ENCODE measurements around the gene NEUROD2.

Gene NEUROD2

DNA sequence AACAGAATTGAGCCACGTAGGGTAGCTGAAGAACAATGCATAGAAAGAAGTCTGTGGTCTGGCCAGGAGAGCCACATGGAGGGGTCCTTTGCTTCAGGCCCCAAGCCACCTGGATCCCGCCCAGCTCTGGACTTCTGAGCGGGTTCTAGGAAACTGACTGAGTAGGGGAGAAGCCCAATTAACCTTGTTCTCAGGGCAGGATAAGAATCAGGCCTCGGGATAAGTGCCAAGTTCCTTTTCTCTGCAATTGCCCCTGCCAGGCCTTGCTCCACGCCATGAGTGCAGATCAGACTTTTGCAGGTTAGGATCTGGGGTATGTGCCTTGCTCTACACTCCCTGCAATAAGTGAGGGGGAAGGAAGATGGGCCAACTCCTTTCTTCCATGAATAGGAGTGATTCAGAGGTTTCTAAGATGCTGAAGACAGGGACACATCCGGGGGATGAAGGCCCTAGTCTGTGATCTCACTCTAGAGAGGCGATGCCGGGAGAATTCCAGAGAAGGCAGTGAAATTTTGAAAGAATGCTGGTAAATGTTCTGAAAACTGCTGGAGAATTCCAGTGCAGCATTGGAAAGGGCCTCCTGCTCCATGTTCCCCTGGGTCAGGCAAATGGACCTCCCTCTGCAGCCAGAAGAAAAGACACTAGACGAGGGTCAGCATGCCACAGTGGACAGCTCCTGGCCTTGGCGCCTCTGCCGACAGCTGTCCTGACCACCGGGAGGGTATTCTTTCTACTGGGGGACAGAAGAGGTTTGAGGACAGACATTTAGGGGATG lies 5.8 kb downstream of the NEUROD2 start:
- no peak for DNase-seq (ENCODE audit: low read depth)
- TF ChIP-seq, protein P1, sequence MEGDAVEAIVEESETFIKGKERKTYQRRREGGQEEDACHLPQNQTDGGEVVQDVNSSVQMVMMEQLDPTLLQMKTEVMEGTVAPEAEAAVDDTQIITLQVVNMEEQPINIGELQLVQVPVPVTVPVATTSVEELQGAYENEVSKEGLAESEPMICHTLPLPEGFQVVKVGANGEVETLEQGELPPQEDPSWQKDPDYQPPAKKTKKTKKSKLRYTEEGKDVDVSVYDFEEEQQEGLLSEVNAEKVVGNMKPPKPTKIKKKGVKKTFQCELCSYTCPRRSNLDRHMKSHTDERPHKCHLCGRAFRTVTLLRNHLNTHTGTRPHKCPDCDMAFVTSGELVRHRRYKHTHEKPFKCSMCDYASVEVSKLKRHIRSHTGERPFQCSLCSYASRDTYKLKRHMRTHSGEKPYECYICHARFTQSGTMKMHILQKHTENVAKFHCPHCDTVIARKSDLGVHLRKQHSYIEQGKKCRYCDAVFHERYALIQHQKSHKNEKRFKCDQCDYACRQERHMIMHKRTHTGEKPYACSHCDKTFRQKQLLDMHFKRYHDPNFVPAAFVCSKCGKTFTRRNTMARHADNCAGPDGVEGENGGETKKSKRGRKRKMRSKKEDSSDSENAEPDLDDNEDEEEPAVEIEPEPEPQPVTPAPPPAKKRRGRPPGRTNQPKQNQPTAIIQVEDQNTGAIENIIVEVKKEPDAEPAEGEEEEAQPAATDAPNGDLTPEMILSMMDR (IDR thresholded peaks at IDR 0.05; ENCODE audit: insufficient read depth, low read depth, low read length, missing control alignments) = no peak
- H3K4me3 ChIP-seq (ENCODE audit: low read depth, low read length) = no peak overlapping the region

DNA sequence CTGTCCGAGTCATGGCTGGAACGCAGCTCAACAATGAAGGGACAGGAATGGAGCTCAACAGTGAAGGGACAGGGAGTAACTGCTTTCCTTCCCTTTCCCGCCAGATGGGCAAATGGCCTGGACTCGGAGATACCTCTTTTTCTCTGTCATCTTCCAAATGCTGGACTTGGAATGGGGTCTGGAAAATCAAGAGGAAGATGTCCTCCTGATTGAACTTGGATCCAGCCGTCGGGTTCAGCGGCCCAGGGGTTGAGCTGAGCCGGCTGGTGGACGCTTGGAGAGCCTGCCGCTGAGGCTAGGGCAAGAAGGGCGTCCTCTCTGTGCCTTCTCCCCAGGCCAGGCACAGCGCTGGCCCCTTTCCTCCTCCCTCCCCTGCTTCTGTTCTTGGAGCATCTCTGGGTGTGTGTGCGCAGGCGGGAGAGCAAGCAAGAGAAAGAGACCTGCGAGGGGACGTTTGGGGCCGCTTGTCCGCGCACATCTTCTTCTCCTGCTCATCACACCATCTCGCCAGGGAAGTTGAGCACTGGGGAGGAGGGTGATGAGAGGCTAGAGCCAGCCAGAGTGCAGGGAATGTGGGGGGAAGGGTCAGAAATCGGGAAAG lies 6.6 kb downstream of the NEUROD2 start:
- H3K4me3 ChIP-seq (ENCODE audit: low read depth, low read length) = no peak overlapping the region
- TF ChIP-seq, protein P1 (IDR thresholded peaks at IDR 0.05; ENCODE audit: insufficient read depth, low read depth, low read length, missing control alignments) = no peak
- DNase-seq (ENCODE audit: low read depth) = no peak

DNA sequence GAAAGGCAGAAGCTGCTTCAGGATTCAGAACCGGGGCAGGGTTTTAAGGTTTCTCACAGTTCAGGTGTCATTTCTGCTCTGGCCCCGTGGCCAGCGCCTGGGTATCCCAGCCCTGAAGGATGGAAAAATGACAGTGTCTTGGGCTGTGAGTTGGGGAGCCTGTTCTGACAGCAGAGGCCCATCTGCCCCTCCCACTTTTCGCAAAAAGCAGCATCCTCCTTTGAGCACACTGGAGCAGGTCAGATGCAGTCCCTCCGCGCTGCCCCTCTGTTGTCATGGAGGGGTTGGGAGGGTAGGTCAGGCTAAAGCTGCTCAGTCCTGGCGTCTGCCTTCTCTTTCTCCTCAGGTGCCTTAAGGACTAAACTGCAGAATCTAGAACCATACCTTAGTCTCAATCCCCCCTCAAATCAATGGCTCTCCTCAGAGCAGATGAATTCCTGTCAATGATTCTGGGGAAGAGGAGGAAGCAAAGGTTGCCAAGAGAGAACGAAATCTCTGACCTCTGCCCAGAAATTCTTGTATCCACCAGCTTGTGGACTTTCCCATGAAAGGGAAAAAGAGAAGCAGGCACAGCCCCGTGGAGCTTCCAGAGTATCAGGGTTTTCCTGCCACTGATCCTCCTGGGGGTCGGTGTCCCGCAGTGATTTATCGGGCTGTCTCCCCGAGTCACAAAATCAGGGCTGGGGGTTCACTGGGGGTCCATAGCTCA lies 7.3 kb downstream of the NEUROD2 start:
- DNase-seq (ENCODE audit: low read depth) = no peak
- no peak overlapping the region for H3K4me3 ChIP-seq (ENCODE audit: low read depth, low read length)
- TF ChIP-seq, protein P1 (IDR thresholded peaks at IDR 0.05; ENCODE audit: insufficient read depth, low read depth, low read length, missing control alignments) = no peak

DNA sequence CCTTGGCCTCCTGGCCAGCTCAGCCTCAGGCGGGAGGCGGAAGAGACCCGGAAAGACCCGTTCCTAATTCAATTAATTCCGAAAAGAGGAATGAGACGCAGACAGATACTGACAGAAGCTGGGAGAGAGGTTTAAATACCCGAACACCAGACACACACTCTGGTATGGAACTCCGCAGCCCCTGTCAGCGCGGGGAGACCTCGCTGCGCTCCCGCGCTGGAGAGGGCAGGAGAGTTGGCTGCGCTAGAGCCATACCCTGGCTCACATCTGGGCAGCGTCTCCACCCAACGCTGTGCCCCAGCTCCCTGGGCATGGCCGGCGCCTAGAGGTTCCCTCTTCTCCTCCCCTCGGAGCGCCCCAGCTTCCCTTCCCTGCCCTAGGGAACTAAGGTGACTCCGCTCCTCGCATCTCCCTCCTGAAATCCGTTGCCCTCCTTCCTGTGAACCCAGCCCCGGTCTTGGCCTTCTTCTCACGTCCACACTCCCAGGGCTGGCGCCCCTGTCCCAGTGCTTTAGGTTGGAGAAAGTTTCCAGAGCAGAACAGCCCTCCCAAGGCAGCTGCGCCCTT lies 8.0 kb downstream of the NEUROD2 start:
- TF ChIP-seq, protein P1 (IDR thresholded peaks at IDR 0.05; ENCODE audit: insufficient read depth, low read depth, low read length, missing control alignments) = no peak
- no peak for DNase-seq (ENCODE audit: low read depth)
- no peak overlapping the region for H3K4me3 ChIP-seq (ENCODE audit: low read depth, low read length)

DNA sequence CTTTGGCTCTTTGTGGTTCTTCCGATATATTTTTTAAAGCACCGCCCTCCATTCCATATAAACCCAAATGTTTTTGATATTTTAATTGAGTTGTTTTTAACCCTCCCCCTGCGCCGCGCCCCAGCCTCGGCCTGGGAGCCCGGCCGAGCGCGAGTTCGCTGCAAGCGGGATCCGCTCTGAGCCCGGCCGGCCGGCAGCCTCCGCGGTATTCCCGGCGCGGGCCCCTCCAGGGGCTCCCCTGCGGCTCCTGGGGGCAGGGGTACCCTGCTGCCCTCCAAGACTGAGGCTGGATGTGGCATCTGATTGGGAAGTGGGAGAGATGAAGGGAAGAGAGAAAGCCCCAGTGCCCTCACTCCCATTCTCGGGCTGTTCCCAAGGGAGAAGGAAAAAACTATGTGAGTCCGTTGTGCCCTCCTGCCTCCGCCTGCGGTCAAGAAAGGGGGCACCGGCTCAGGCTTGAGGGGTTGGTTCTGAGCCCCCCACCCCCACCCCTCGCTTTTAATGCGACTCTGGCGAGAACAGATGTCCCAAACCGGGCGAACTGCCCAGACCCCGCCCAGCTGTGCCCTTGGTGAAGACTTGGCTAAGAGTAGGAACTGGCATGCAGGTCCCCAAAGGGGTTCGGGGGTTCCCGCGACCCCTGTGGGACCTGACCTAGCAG lies 8.6 kb downstream of the NEUROD2 start:
- H3K4me3 ChIP-seq (ENCODE audit: low read depth, low read length) = no peak overlapping the region
- DNase-seq (ENCODE audit: low read depth) = no peak
- TF ChIP-seq, protein P1 (IDR thresholded peaks at IDR 0.05; ENCODE audit: insufficient read depth, low read depth, low read length, missing control alignments) = no peak

DNA sequence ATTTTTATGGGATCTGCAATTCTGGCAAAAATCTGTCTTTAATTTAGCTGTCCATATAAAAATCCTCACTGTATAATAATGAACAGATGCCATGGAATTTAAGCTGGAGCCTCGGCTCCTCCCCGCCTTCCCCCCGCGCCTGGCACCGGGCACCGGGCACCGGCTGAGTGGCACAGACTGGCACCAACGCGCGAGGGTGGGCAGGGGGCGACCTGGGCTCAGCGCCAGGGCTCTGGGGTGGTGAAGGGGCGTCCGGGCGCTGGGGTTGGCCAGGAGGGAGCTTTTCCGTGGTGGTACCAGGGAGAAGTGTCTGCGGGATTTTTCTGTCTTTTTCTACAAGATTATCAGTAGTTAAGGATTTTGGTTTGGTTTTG lies 9.1 kb downstream of the NEUROD2 start:
- H3K4me3 ChIP-seq (ENCODE audit: low read depth, low read length) = no peak overlapping the region
- TF ChIP-seq, protein P1 (IDR thresholded peaks at IDR 0.05; ENCODE audit: insufficient read depth, low read depth, low read length, missing control alignments) = no peak
- DNase-seq (ENCODE audit: low read depth) = no peak

Data from GM12865 (cell line).